Trophoblast cell (in vitro differentiated cells and primary cell): ENCODE results near the gene NCAPH2.
A peak's percentile ranks its signal among the peaks of the same experiment; 100 is the strongest.

ENCODE experiments used
- DNase-seq, 2 donors: peaks; one replicate each; pipeline ENCODE4 v3.0.0-alpha.2; 2016
- H2AFZ ChIP-seq: 2 replicates; pipeline ENCODE4 v1.6.1; 2013; ENCODE audit warnings: low read length, moderate library complexity, mild to moderate bottlenecking; ENCODE audit not compliant: insufficient read depth, poor library complexity
- H2AK5ac ChIP-seq: 2 replicates; pipeline ENCODE4 v1.6.1; 2013; ENCODE audit warnings: mild to moderate bottlenecking, low read length
- H2BK120ac ChIP-seq: 2 replicates; pipeline ENCODE4 v1.6.1; 2013; ENCODE audit warnings: low read length, mild to moderate bottlenecking, moderate library complexity; ENCODE audit not compliant: insufficient read depth, poor library complexity
- H2BK12ac ChIP-seq: 2 replicates; pipeline ENCODE4 v1.6.1; 2013; ENCODE audit warnings: mild to moderate bottlenecking, low read length, moderate library complexity
- H2BK5ac ChIP-seq: 2 replicates; pipeline ENCODE4 v1.6.1; 2013; ENCODE audit warnings: low read length, low read depth, moderate library complexity, mild to moderate bottlenecking; ENCODE audit not compliant: poor library complexity
- H3K14ac ChIP-seq: 2 replicates; pipeline ENCODE4 v1.6.1; 2013; ENCODE audit warnings: mild to moderate bottlenecking, low read length
- H3K18ac ChIP-seq: 2 replicates; pipeline ENCODE4 v1.6.1; 2013; ENCODE audit warnings: mild to moderate bottlenecking, low read length
- H3K23ac ChIP-seq: 2 replicates; pipeline ENCODE4 v1.6.1; 2013; ENCODE audit warnings: low read length
- H3K27ac ChIP-seq: 2 replicates; pipeline ENCODE4 v1.5.1; 2013; ENCODE audit warnings: low read depth, mild to moderate bottlenecking, inconsistent platforms, low read length, moderate library complexity
- H3K27me3 ChIP-seq: 2 replicates; pipeline ENCODE4 v1.6.1; 2013; ENCODE audit warnings: inconsistent platforms, mild to moderate bottlenecking, low read length, moderate library complexity; ENCODE audit not compliant: insufficient read depth
- H3K36me3 ChIP-seq, 2 experiments: 1 replicate in 1 of 2; 2 replicates in 1 of 2; pipeline ENCODE4 v1.6.1; 2013; ENCODE audit warnings: low read length in 2 of 2, mild to moderate bottlenecking in 2 of 2, moderate library complexity in 1 of 2; ENCODE audit not compliant: insufficient read depth in 2 of 2, control insufficient read depth in 1 of 2
- H3K4ac ChIP-seq: 2 replicates; pipeline ENCODE4 v1.6.1; 2013; ENCODE audit warnings: low read depth, mild to moderate bottlenecking, low read length, moderate library complexity
- H3K4me1 ChIP-seq, 2 experiments: 1 replicate in 1 of 2; 2 replicates in 1 of 2; pipeline ENCODE4 v1.6.1; 2013; ENCODE audit warnings: low read length in 2 of 2, mild to moderate bottlenecking in 2 of 2, moderate library complexity in 1 of 2; ENCODE audit not compliant: insufficient read depth in 2 of 2, control insufficient read depth in 1 of 2
- H3K4me2 ChIP-seq: 2 replicates; pipeline ENCODE4 v1.6.1; 2013; ENCODE audit warnings: inconsistent platforms, mild to moderate bottlenecking, low read length, moderate library complexity
- H3K4me3 ChIP-seq: 2 replicates; pipeline ENCODE4 v1.5.1; 2013; ENCODE audit warnings: mild to moderate bottlenecking, low read depth, low read length, inconsistent platforms
- H3K79me1 ChIP-seq: one replicate; pipeline ENCODE4 v1.6.1; 2013; ENCODE audit warnings: low read length
- H3K79me2 ChIP-seq: 2 replicates; pipeline ENCODE4 v1.6.1; 2013; ENCODE audit warnings: low read length, mild to moderate bottlenecking; ENCODE audit not compliant: control insufficient read depth, insufficient read depth, poor library complexity
- H3K9ac ChIP-seq: 2 replicates; pipeline ENCODE4 v1.6.1; 2013; ENCODE audit warnings: mild to moderate bottlenecking, low read length
- H3K9me3 ChIP-seq: 2 replicates; pipeline ENCODE4 v1.6.1; 2013; ENCODE audit warnings: low read depth, mild to moderate bottlenecking, control low read depth, inconsistent platforms, low read length; ENCODE audit not compliant: insufficient read depth
- H4K12ac ChIP-seq: 2 replicates; pipeline ENCODE4 v1.6.1; 2013; ENCODE audit warnings: low read depth, mild to moderate bottlenecking, low read length, moderate library complexity
- H4K8ac ChIP-seq: 2 replicates; pipeline ENCODE4 v1.6.1; 2013; ENCODE audit warnings: low read depth, mild to moderate bottlenecking, low read length, moderate library complexity
- H4K91ac ChIP-seq: one replicate; pipeline ENCODE4 v1.6.1; 2013; ENCODE audit warnings: low read depth, mild to moderate bottlenecking, low read length, moderate library complexity
- WGBS: extraction: QIAGEN DNeasy Blood & Tissue Kit; methylation state at CpG from one replicate; pipeline ENCODE4 v1.1.7; 2013; ENCODE audit warnings: missing lambda C conversion rate; ENCODE audit not compliant: insufficient read length, insufficient coverage; ENCODE audit errors: extremely low coverage; 5-methylcytosine and 5-hydroxymethylcytosine counted together

Gene NCAPH2

DNA sequence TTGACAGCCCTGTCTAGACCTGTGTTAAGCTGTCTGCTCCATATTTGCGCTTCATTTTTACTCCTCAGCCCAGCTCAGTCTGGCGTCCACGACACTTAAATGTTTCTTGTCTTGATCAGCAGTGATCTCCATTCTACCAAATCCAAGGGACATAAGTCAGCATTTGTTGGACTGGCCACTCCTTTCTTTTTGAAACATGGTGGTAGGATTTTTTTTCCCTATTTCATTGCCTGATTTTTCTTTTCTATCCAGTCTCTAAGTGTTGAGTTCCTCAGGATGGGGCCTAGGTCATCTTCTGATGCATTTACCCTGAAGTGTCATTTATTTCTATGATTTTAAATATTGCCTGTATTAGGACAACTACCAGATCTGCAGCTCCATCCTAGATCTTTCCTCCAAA lies 873 bp downstream of the NCAPH2 start:
- Histone ChIP-seq H3K18ac (no peak overlapping the region), H2AK5ac (no peak overlapping the region), H4K91ac (no peak overlapping the region), H3K9me3 (no peaks in the 10 kb centered on the region), H3K4me1 (peaks cover 6 to 15% of the 10 kb centered on the region in 2 experiments), H3K36me3 (peaks cover 18 to 21% of the 10 kb centered on the region in 2 experiments), H4K12ac (no peak overlapping the region), H4K8ac (no peak overlapping the region), H3K4ac (peak overlapping the region; percentile 60), H3K79me1 (peaks cover 8% of the 10 kb centered on the region), H3K9ac (peak overlapping the region; percentile 50), H2BK12ac (no peak overlapping the region), H2BK120ac (no peak overlapping the region), H3K27ac (no peak overlapping the region), H2BK5ac (no peak overlapping the region), H2AFZ (no peak overlapping the region), H3K4me3 (peak overlapping the region; percentile 99), H3K27me3 (no peaks in the 10 kb centered on the region), H3K4me2 (peak overlapping the region; percentile 90), H3K79me2 (peaks cover 13% of the 10 kb centered on the region), H3K23ac (no peak overlapping the region), H3K14ac (no peak overlapping the region)
- no peak for DNase-seq
- WGBS: no CpG with 5 or more reads among the region's 3 CpGs

DNA sequence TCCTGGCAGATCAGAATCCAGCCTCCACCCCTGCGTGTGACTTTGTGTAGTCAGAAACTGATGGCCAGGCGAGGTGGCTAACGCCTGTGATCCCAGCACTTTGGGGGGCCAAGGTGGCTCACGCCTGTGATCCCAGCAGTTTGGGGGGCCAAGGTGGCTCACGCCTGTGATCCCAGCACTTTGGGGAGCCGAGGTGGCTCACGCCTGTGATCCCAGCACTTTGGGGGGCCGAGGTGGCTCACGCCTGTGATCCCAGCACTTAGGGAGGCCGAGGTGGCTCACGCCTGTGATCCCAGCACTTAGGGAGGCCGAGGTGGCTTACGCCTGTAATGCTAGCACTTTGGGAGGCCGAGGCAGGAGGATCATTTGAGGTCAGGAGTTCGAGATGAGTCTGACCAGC lies 5.2 kb downstream of the NCAPH2 start:
- Histone ChIP-seq H4K91ac (no peak overlapping the region), H3K4ac (no peak overlapping the region), H2AFZ (no peak overlapping the region), H3K36me3 (peaks cover 19 to 24% of the 10 kb centered on the region in 2 experiments), H4K12ac (no peak overlapping the region), H2BK12ac (no peak overlapping the region), H4K8ac (no peak overlapping the region), H3K18ac (no peak overlapping the region), H3K9ac (no peak overlapping the region), H3K4me1 (peaks cover 5 to 13% of the 10 kb centered on the region in 2 experiments), H3K79me2 (peaks cover 3% of the 10 kb centered on the region), H3K4me3 (no peak overlapping the region), H3K23ac (no peak overlapping the region), H2AK5ac (no peak overlapping the region), H3K4me2 (no peak overlapping the region), H3K27me3 (no peaks in the 10 kb centered on the region), H2BK120ac (no peak overlapping the region), H3K14ac (no peak overlapping the region), H3K9me3 (no peaks in the 10 kb centered on the region), H3K27ac (no peak overlapping the region), H2BK5ac (no peak overlapping the region), H3K79me1 (peaks cover under 1% of the 10 kb centered on the region)
- no CpG with 5 or more reads among the region's 15 CpGs for WGBS
- DNase-seq: no peak

DNA sequence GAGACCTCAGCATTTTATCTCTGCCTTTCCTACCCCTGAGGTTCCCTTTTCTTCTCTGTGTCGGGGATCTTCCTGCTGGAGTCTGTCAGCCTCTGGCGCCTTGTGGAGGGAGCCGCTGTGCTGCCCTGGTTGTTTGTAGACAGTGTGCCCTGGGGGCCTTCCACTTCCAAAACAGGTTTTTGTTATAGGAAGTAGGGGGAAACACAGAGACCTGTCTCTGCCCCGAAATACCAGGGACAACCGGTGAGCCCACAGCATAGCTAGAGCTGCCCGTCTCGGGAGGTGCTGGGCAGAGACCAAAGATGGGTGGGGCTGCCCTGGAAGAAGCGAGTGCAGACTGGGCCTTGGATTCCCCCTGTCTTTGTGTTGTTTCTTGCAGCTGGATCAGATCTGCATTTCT lies 8.0 kb downstream of the NCAPH2 start:
- H3K27ac ChIP-seq: no peak overlapping the region
- H3K23ac ChIP-seq: no peak overlapping the region
- no peaks in the 10 kb centered on the region for H3K27me3 ChIP-seq
- no CpG with 5 or more reads among the region's 8 CpGs for WGBS
- H4K12ac ChIP-seq: no peak overlapping the region
- no peak overlapping the region for H2BK120ac ChIP-seq
- no peaks in the 10 kb centered on the region for H3K9me3 ChIP-seq
- H3K9ac ChIP-seq: no peak overlapping the region
- no peak overlapping the region for H4K91ac ChIP-seq
- H2AK5ac ChIP-seq: no peak overlapping the region
- H3K79me1 ChIP-seq: no peaks in the 10 kb centered on the region
- no peak overlapping the region for H2AFZ ChIP-seq
- peak overlapping the region; percentile 19 for H3K4ac ChIP-seq
- DNase-seq: no peak
- no peak overlapping the region for H3K18ac ChIP-seq
- H3K36me3 ChIP-seq: peaks cover 36 to 43% of the 10 kb centered on the region in 2 experiments
- no peak overlapping the region for H4K8ac ChIP-seq
- peak overlapping the region; percentile 38 for H3K4me2 ChIP-seq
- peaks cover 5 to 8% of the 10 kb centered on the region in 2 experiments for H3K4me1 ChIP-seq
- H2BK12ac ChIP-seq: no peak overlapping the region
- H3K14ac ChIP-seq: no peak overlapping the region
- H2BK5ac ChIP-seq: no peak overlapping the region
- no peak overlapping the region for H3K4me3 ChIP-seq
- no peaks in the 10 kb centered on the region for H3K79me2 ChIP-seq

DNA sequence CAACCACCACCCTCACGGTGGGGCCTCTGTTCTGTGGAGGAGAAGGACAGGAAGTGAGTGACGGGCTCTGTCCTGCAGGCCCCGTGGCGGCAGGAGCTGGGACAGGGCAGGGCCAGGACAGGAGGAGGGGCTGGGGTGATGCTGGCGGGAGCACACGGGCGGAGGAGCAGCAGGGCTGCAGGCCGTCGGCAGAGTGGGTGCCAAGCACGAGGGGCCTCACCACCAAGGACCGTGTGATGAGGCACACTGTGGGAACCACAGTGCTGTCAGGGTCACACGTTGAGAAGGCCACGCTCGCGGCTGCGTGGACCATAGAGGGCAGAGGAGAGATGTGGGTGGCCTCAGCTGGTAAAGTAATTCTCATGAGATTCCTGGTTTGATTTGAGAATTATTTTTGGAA lies 8.9 kb downstream of the NCAPH2 start:
- H3K27me3 ChIP-seq: no peaks in the 10 kb centered on the region
- H3K9me3 ChIP-seq: no peaks in the 10 kb centered on the region
- no peak overlapping the region for H2BK12ac ChIP-seq
- H3K14ac ChIP-seq: no peak overlapping the region
- H3K36me3 ChIP-seq: peaks cover 44 to 51% of the 10 kb centered on the region in 2 experiments
- no peak overlapping the region for H3K23ac ChIP-seq
- no peak overlapping the region for H3K9ac ChIP-seq
- H2BK5ac ChIP-seq: no peak overlapping the region
- no peak overlapping the region for H2AFZ ChIP-seq
- H3K4me2 ChIP-seq: no peak overlapping the region
- no peak overlapping the region for H4K12ac ChIP-seq
- no peak overlapping the region for H4K91ac ChIP-seq
- no peak overlapping the region for H2BK120ac ChIP-seq
- no peaks in the 10 kb centered on the region for H3K79me2 ChIP-seq
- peak overlapping the region; percentile 16 for H3K4ac ChIP-seq
- DNase-seq: no peak
- no peak overlapping the region for H2AK5ac ChIP-seq
- peak overlapping the region; percentile 28 for H3K18ac ChIP-seq
- H3K27ac ChIP-seq: no peak overlapping the region
- WGBS: no CpG with 5 or more reads among the region's 16 CpGs
- H3K4me1 ChIP-seq: peaks cover 5 to 8% of the 10 kb centered on the region in 2 experiments
- peak overlapping the region; percentile 2 for H3K4me3 ChIP-seq
- H4K8ac ChIP-seq: no peak overlapping the region
- no peaks in the 10 kb centered on the region for H3K79me1 ChIP-seq
